Stimulated activated CD4-positive, alpha-beta T cell treated with anti-CD3 and anti-CD28 coated beads, Interleukin-2, amount 100 ng/mL, for 48 hours (primary cell): Measurements from ENCODE around the gene PPA1.
A peak's percentile ranks its signal among the peaks of the same experiment; 100 is the strongest.
"Not testable (repeated sequence)": the region's sequence is repeated elsewhere in the genome, so short reads cannot be mapped to it uniquely, and the experiment has no call there.

Experiments
- DNase-seq, 2 donors: peaks; one replicate each; pipeline ENCODE4 v3.0.0-alpha.2; 2020

The PPA1 gene

DNA sequence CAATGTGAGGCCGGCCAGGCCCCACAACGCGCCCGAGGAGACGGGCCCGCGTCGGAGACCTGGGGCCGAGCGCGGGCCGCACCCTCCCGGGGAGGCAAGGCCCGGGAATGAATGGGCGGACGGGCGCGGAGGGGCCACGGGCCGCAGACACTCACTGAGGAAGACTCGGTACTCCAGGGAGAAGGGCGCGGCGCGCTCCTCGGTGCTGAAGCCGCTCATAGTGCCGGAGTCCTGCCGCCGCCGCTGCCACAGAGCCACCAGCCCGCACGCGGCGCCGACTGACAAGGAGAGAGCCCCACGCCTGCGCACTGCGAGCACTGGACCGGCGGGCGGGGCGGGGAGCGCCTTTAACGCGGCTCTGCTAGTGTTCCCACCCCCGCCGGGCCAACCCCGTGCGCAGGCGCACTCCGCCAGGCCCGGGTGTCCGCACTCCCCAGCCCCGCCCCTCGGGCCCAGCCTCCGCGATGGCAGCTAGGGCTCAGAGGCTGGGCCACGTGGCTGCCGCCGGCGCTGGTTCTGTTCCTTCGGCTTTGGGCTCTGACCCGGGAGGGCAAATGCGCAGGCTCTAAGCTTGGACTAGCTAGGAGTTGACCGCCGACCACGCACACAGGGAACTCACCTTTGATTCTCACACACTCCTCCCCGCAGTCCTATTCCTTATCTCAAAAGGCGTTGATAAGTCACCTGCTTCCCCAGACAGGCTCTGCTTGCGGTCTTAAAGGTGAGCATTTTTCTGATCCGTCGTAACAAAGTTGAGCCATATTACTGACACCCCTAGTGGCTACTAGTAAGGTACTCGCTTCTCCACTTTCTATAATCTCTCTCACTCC lies at the start of gene PPA1:
TSS of gene PPA1 (minus strand) at position 321 of the 830 bp plus-strand sequence. CDS start at position 219, 102 bp downstream.
- peak; percentile 98 to 99 for DNase-seq

GRCh38 chr10:70281609-70282008 lies 48.4 kb upstream of the PPA1 start:
- no peak for DNase-seq

DNA sequence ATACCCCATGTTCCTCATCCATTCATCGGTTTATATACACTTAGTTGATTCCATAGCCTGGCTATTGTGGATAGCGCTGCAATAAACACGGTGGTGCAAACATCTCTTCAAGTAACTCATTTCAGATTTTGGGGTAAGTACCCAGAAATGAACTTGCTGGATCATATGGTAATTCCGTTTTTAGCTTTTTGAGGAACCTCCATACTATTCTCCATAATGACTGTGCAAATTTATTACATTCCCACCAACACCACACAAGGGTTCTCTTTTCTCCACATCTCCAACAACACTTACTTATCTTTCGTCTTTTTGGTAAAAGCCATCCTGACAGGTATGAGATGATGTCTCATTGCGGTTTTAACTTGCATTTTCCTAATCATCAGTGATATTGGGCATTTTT lies 46.9 kb upstream of the PPA1 start:
- DNase-seq = no peak

DNA sequence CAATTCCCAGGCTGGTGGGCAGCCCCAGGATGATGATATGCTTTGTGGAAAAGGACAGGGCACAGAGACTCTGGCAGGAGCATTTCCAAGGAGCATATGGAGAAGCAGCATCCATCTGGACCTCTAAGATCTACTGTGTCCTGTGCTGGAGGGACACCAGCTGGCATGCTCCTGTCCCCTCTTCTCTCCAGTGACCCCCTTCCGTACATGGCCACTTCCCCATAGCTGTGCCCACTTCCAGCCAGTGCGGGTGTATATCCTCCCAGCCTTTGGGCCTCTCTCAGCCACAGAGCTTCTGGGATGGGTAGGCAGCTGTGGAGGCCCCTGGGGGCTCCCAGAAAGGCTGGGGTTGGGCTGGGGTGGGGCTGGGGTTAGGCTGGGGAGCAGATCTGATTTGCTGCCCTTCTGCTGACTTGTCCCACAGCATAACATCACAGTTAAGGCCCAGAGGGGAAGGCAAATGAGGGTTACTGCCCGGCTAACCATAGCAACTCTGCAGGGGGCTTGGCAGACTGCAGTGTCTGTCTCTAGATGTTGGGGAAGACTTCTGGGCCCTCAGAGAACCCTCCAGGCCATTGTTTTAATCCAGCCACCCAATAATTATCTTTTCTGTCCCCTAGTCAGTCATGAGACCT lies 44.3 kb upstream of the PPA1 start:
- DNase-seq = no peak

GRCh38 chr10:70274643-70275042 lies 41.4 kb upstream of the PPA1 start:
- no peak for DNase-seq

GRCh38 chr10:70272925-70273316 lies 39.7 kb upstream of the PPA1 start:
- no peak for DNase-seq

GRCh38 chr10:70271996-70272924 lies 39.0 kb upstream of the PPA1 start:
- DNase-seq = no peak

DNA sequence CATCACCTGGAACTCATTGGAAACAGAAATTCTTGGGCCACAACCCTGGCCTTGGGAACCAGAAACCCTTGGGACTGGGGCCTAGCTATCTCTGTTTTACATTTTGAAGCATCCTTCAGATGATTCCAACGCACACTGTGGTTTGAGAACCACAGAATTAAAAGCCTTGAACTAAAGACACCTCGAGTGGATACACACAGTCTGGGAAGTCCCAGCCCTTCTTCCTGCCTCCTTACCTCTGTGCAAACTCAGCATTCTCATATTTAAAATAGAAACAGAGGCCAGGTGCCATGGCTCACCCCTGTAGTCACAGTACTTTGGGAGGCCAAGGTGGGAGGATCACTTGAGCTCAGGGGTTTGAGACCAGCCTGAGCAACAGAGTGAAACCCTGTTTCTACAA lies 37.7 kb upstream of the PPA1 start:
- DNase-seq = no peak

DNA sequence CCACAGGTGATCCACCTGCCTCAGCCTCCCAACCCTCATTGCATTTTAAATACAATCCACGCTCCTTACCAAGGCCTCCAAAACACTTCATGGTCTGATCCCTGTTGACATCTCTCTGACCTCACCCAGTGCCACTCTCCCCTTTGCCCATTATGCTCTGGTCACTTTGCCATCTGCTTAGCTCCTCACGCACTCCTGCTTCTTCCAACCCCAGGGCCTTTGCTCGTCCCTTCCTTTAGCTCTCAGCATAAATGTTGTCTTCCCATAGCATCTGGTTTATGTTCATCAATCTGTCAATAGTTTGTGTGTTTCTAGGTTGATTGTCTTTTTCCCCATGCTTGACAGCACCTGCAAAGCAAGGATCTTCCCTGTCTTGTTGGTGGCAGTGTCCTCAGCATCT lies 36.5 kb upstream of the PPA1 start:
- no peak for DNase-seq

DNA sequence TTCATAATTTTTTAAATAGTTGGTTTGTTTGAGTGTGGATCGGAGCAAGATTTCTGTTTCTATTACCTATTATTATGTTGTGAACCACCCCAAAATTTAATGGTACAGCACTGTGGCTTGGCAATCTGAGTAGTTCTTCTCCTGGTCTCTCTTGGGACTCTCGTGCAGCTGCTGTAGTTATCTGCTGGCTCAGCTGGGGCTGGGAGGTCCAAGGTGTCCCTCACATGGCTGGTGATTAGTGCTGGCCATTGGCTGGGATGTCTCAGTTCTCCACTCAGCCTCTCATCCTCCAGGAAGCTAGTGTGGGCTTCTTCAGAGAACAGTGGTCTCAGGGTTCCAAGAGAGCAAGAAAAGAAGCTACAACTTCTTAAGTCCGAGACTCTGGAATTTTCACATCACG lies 35.1 kb upstream of the PPA1 start:
- no peak for DNase-seq

GRCh38 chr10:70267161-70267933 lies 34.1 kb upstream of the PPA1 start:
- peak in 1 of 2 donors; percentile 4 for DNase-seq

- no peak for DNase-seq
These were observed 33.5 kb upstream of the PPA1 start for GRCh38 chr10:70266701-70267100.

- DNase-seq = no peak
These were observed 32.8 kb upstream of the PPA1 start for GRCh38 chr10:70266056-70266455.

DNA sequence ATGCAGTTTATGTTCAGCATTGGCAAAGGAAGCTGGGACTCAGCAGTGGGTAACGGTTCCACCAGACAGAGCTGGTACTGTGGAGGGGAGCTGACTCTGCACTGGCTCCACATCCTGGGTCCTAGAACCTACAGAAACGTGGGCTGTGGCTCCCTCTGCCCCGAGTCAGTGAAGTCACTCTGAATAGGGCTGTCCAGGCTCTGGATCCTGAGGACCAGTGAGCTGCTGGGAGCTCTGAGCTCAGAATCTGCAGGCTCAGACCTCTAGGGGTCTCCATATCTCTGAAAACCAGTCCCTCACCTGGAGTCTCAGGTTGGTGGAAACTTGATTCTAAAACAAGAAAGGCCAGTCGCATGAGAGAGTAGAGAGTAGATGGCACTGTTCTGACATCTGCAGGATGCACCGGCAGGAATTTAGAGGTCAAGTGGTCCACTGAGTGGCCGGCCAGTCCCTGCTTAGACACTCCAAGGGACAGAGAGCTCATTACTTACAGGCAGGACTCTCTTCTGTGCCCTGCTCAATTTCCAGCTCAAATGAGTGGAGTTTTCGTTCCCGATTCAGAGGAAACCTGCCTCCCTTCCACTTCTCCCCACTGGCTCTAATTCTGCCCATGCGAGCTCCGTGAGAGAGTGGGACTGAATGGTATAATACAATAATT lies 31.9 kb upstream of the PPA1 start:
- DNase-seq = no peak

DNA sequence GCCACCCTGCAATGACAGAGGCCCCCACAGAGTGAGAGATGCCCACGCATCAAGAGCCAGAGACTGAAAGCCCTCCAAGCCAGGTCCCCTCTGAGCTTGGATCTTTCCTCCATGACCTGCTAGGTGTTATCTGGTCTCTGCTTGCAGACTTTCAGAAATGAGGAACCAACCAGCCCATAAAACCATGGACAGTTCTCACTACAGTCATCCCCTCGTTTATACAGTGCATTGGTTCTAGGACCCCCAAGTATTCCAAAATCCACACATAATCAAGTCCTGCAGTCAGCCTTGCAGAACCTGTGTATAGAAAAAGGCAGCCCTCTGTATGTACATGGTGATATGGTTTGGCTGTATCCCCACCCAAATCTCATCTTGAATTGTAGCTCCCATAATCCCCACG lies 27.5 kb upstream of the PPA1 start:
- no peak for DNase-seq

- DNase-seq = no peak
These were observed 27.0 kb upstream of the PPA1 start for GRCh38 chr10:70260259-70260658.

- no peak for DNase-seq
These were observed 25.0 kb upstream of the PPA1 start for GRCh38 chr10:70258216-70258615.

GRCh38 chr10:70257816-70258215 lies 24.6 kb upstream of the PPA1 start:
- not testable (repeated sequence) for DNase-seq

DNA sequence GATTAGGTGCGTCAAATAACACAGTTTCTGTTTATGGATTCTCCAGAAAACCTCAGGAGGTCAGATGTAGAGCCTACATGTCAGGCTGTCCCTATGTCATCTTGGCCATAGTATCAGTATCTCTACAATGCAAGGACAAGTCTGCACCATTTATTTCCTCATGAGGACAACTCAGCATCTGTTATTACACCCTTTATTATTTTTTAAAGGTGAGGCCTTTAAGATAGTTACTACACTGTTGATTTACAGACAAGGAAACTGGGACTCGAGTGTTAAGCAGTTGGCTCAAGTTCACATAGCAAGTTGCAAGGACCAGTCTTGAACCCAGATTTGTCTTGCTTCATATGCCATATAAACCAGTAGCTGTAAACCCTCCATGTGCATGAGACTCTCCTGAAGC lies 23.2 kb upstream of the PPA1 start:
- no peak for DNase-seq

- peak in 1 of 2 donors; percentile 15 for DNase-seq
These were observed 22.4 kb upstream of the PPA1 start for GRCh38 chr10:70255329-70256299.
